Omental fat pad (tissue), 4 donors: ENCODE data around the gene C1orf74. TPM values are rescaled to one million over a fixed set of nuclear protein-coding genes. Genes with fewer than 3 reads are reported as not detected.

Experiments used
- ATAC-seq: fragments of 150-250 bp; one replicate; pipeline ENCODE4 v1.9.1; 2016; ENCODE audit warnings: mild to moderate bottlenecking, moderate library complexity; ENCODE audit not compliant: low FRiP score
- DNase-seq: peaks from one replicate; pipeline ENCODE4 v3.0.0-alpha.2; 2019; ENCODE audit warnings: low spot score
- total RNA-seq, 4 donors: library from RNA; depleted of rRNA; stranded (reverse); fragments of >200 nt; gene quantifications; one replicate each; pipeline ENCODE4 v1.1.0, GENCODE V29; 2016
- TF ChIP-seq, protein P1 (sequence below), 3 donors: fragments of 450-650 bp; IDR thresholded peaks; one replicate each; pipeline ENCODE4 v1.5.1; 2016 to 2017; ENCODE audit warnings: antibody characterized with exemption in 3 of 3, mild to moderate bottlenecking in 3 of 3, moderate library complexity in 2 of 3

Gene C1orf74
- total RNA-seq, 4 donors from 2014 or later: 0.37 to 1.9 (median 1.0) TPM

DNA sequence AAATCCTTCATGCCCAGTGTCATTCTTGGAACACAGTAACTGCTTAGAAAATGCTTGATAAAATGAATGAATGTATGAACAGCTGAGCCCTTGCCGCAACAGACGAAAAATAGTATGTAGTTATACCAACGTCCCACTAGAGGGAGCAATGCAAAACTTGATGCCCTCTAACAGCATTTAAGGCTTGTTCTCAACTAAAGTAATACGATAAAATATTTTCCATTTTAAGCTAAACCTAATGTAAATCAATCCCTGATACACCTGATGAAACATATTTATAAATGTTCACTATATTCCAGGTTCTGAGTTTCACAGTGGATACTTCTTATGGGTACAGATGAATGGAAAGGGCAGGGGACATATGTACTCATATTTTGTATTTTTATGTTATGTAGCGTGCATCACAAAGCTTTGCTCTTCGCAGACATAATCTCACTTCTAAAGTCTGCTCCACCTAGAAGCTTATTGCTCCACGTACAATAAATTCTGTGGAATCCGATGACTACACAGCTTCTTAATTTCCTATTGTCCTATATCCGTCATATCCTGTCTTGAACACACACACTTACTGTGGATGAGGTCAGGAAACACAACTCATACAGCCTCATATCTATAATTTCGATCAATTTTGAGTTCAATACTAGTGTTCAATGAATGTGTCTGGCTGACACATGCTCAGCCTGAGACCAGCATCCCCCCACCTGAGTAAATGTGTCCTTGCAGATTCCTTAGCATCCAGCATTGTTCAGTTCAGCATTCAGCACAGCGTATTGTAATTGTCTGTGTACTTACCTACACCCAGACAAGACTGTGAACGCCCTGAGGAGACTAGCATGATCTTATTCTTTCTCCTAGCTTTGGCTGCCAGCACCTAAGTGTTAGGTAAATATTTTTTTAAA lies 39.0 kb upstream of the C1orf74 start:
- TF ChIP-seq, protein P1, sequence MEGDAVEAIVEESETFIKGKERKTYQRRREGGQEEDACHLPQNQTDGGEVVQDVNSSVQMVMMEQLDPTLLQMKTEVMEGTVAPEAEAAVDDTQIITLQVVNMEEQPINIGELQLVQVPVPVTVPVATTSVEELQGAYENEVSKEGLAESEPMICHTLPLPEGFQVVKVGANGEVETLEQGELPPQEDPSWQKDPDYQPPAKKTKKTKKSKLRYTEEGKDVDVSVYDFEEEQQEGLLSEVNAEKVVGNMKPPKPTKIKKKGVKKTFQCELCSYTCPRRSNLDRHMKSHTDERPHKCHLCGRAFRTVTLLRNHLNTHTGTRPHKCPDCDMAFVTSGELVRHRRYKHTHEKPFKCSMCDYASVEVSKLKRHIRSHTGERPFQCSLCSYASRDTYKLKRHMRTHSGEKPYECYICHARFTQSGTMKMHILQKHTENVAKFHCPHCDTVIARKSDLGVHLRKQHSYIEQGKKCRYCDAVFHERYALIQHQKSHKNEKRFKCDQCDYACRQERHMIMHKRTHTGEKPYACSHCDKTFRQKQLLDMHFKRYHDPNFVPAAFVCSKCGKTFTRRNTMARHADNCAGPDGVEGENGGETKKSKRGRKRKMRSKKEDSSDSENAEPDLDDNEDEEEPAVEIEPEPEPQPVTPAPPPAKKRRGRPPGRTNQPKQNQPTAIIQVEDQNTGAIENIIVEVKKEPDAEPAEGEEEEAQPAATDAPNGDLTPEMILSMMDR (IDR thresholded peaks at IDR 0.05): no peak
- ATAC-seq (no peak), DNase-seq (no peak)

DNA sequence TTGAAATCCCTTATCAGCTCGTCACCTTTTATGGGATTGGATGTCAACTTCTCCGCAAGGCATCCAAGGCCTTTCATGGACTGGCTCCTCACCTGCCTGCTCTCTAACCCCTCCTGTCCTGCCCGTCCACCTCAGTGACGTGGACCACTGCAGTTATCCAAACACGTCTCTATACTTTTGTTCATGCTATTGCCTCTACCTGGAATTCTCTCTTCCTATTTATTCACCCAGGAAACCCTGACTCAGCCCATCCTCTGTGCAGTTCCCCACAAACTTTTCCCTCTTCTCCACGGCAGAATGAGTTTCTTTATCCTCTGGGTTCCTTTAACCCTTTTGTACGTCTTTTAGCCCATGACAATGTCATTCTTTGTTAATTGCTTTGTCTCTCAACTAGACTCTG lies 38.3 kb upstream of the C1orf74 start:
- ATAC-seq: no peak
- no peak for DNase-seq
- TF ChIP-seq, protein P1 (IDR thresholded peaks at IDR 0.05): no peak

DNA sequence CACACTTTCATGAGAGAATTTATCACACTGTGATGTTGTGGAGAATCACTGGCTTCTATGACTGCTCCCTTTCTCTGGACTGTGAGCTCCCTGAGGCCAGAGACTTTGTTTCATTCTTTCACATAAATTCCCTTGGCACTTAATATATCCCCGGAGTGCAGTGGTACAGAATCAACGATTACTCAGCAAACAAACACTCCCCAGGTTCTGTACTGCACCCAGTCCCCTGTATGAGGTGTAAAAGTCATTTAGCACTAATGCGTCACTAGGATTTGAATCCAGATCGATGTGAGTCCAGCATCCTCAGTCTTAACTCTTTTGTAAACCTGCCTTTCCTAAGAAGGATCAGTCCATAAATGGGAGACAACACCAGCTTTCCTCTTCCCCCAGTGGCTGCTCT lies 36.6 kb upstream of the C1orf74 start:
- ATAC-seq (no peak), DNase-seq (no peak)
- TF ChIP-seq, protein P1 (IDR thresholded peaks at IDR 0.05): no peak

DNA sequence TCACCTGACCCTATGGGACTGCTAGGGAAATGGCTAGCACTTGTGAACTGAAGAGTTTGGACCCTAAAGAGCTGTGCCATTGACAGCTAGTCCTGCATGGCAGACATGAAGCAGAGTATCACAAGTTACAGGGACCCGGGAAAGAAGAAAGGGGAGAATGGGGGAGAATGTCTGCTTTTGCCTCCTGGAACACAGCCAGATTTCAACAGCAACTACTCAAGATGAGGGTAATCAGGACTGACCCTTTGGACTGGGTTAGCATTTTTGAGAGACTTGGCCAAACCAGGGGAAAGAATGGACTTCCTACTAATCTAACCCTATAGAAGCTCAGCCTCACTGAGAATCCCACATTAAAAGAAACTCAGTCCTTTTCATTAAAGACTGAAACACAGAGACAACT lies 34.7 kb upstream of the C1orf74 start:
- TF ChIP-seq, protein P1 (IDR thresholded peaks at IDR 0.05): no peak
- DNase-seq (no peak), ATAC-seq (no peak)

DNA sequence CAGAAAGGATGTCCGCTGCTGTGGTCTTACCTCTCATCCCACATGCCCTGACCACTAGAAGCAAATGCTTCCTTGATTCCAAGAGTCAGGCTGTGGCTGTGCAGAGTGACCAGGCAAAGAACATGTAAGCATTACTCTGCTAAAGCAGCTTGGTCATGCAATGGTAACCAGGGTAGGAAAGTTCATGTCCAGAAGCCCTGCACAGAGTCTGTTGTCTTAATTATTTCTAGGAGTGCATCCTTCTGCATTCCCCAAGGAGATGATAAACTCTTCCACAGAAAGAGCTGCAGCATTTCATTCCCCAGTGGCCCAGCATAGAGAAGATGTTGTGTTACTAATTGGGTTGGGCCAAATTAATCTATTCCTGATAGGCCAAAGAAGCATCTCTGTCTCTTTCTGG lies 33.3 kb upstream of the C1orf74 start:
- DNase-seq (no peak), ATAC-seq (no peak)
- TF ChIP-seq, protein P1 (IDR thresholded peaks at IDR 0.05): no peak

DNA sequence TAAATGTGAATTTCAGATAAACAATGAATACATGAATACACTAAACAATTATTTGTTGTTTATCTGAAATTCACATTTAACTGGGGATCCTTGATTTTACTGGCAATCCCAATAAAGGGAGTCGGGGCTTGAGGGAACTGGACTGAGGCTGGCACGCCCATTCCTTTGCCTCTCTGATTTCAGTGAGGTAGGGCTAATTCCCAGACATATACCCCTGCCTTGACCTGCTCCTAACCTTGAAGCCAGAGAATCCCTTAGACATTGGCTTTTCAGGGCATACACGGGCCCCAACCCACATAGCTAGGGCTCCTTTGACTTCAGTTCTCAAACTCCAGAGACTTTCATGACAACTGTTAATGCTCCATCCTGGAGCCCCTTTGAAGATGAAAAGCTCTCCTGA lies 32.6 kb upstream of the C1orf74 start:
- TF ChIP-seq, protein P1 (IDR thresholded peaks at IDR 0.05): no peak
- DNase-seq: no peak

DNA sequence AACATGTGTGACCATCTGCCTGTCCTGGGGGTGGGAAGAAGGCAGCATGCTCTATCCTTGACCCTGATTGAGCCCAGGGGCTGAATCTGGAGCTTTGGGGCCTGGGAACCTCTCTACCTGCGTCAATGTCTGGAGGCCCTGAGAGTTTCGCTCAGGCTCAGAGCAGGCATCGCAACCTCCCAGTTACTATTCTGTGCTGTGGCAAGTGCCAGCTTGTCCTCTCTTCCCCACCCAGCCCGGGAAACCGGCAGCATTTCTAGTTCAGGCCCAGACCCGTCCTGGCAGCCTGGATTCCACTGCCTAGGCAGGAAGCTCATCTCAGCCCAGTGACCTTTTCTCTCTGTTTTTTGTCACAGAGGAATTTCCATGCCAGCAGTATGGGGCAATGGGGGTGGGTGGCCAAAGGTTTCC lies 31.6 kb upstream of the C1orf74 start:
- ATAC-seq (no peak), DNase-seq (no peak)
- TF ChIP-seq, protein P1 (IDR thresholded peaks at IDR 0.05): no peak

More for the DNA sequence above, 32.6 kb upstream of the C1orf74 start:
- ATAC-seq: no peak
